ENCODE results near the gene NDEL1.

NDEL1 gene

GRCh38 chr17:8480011-8480976 lies 44.6 kb downstream of the NDEL1 start:
- TF ChIP-seq ZNF70 (CRISPR knock-in tag; IDR thresholded peaks at IDR 0.05): no peak
- no peak for TF ChIP-seq ARNTL (CRISPR knock-in tag; IDR thresholded peaks at IDR 0.05; ENCODE audit: borderline replicate concordance, low read depth)
- no peak for TF ChIP-seq ESRRG (CRISPR knock-in tag; IDR thresholded peaks at IDR 0.05)
- TF ChIP-seq SNAI2 (CRISPR knock-in tag; IDR thresholded peaks at IDR 0.05): no peak
- TF ChIP-seq BACH2 (CRISPR knock-in tag; IDR thresholded peaks at IDR 0.05; ENCODE audit: borderline replicate concordance): no peak
- no peak for TF ChIP-seq CSRNP3 (CRISPR knock-in tag; IDR thresholded peaks at IDR 0.05)
- no peak for TF ChIP-seq GLIS3 (CRISPR knock-in tag; IDR thresholded peaks at IDR 0.05)
- no peak for TF ChIP-seq OSR1 (CRISPR knock-in tag; IDR thresholded peaks at IDR 0.05)
- no peak for TF ChIP-seq TSHZ2 (CRISPR knock-in tag; IDR thresholded peaks at IDR 0.05)
- no peak for TF ChIP-seq TCF4 (CRISPR knock-in tag; IDR thresholded peaks at IDR 0.05; ENCODE audit: borderline replicate concordance)
- no peak for TF ChIP-seq ZFP30 (CRISPR knock-in tag; IDR thresholded peaks at IDR 0.05)
- TF ChIP-seq ZNF565 (CRISPR knock-in tag; conservative IDR thresholded peaks at IDR 0.05; ENCODE audit: low read depth): no peak
- TF ChIP-seq CSDC2 (CRISPR knock-in tag; IDR thresholded peaks at IDR 0.05): no peak
- TF ChIP-seq ISL1 (CRISPR knock-in tag; IDR thresholded peaks at IDR 0.05): no peak
- no peak for TF ChIP-seq ZFP3 (CRISPR knock-in tag; IDR thresholded peaks at IDR 0.05)
- ATAC-seq: no peak

- ATAC-seq: no peak
- no peak for TF ChIP-seq POU6F1 (CRISPR knock-in tag; IDR thresholded peaks at IDR 0.05; ENCODE audit: borderline replicate concordance, low read depth)
- no peak for TF ChIP-seq ZNF565 (CRISPR knock-in tag; conservative IDR thresholded peaks at IDR 0.05; ENCODE audit: low read depth)
- TF ChIP-seq SNAI2 (CRISPR knock-in tag; IDR thresholded peaks at IDR 0.05): no peak
- no peak for TF ChIP-seq TCF4 (CRISPR knock-in tag; IDR thresholded peaks at IDR 0.05; ENCODE audit: borderline replicate concordance)
- no peak for TF ChIP-seq CREB5 (CRISPR knock-in tag; IDR thresholded peaks at IDR 0.05; ENCODE audit: low read depth)
- no peak for TF ChIP-seq TSHZ2 (CRISPR knock-in tag; IDR thresholded peaks at IDR 0.05)
- no peak for TF ChIP-seq PATZ1 (CRISPR knock-in tag; IDR thresholded peaks at IDR 0.05; ENCODE audit: borderline replicate concordance)
- TF ChIP-seq ZC3H10 (CRISPR knock-in tag; IDR thresholded peaks at IDR 0.05): no peak
- no peak for TF ChIP-seq BACH2 (CRISPR knock-in tag; IDR thresholded peaks at IDR 0.05; ENCODE audit: borderline replicate concordance)
- no peak for TF ChIP-seq ZFP3 (CRISPR knock-in tag; IDR thresholded peaks at IDR 0.05)
- no peak for TF ChIP-seq GLIS3 (CRISPR knock-in tag; IDR thresholded peaks at IDR 0.05)
- no peak for TF ChIP-seq ZNF8 (CRISPR knock-in tag; IDR thresholded peaks at IDR 0.05)
- TF ChIP-seq ZFP30 (CRISPR knock-in tag; IDR thresholded peaks at IDR 0.05): no peak
These were observed 45.4 kb downstream of the NDEL1 start for GRCh38 chr17:8481089-8481488.

Data from SK-N-SH treated with all-trans-retinoic acid at 6 μM for 48 hours (cell line).